Measurements from ENCODE around the gene PLD1.
"Not testable (repeated sequence)": the region's sequence is repeated elsewhere in the genome, so short reads cannot be mapped to it uniquely, and the experiment has no call there.

Gene PLD1

DNA sequence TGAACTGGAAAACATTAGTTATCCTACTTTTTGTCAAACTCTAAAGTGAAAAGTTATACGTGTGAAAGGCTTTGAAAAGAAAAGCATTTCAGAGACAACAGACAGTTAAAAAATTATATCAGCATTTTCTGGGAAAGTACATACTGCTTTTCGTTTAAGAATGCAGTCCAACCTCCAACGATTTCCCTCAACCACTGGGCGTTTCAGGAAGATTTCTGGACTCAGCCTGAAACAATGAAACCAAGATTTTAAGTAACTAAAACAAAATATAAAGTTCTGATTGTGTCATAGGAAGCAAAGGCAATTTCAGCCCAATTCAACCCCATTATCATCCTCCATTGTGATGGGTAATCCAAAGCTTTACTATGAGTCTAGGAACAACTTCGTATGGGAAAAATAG lies 110.7 kb downstream of the PLD1 start:
- no peak for DNase-seq (ENCODE audit: low spot score)

DNA sequence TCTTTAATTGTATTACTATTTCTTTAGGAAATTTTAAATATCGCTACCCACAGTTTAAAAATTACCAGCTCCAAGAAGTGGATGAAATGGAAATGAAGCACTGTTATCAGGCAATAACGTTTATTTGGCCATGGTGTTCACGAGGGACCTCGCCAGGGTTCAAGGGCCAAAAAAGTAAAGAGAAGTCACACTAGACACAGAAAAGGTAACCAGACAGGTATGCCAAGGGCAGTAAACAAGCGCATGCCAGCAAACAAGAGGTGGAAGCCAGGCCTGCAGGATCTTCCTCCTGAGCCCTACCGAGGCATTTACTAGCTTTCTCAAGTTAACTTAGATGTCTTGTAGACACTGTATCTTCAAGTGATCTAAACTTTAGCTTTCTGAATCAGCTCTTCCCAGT lies 113.5 kb downstream of the PLD1 start:
- no peak for DNase-seq (ENCODE audit: low spot score)

DNA sequence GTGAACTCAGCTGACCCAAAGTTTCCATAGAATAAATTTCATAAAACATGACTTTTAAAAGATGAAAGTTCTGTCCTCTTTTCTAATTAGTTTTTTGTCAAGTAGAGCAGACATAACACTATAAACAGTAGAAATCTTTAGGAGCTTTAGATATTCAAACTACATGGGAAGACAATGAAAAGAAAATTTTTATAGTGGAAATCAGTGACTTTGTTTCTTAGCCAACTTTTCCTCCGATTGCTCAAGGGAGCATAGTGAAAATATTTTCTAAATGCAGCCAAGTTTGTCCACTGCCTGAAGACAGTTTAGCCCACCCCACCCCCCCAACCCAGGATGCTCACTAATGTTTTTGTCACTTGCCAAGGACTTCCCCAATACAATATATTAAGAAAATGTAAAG lies 114.9 kb downstream of the PLD1 start:
- DNase-seq (ENCODE audit: low spot score) = no peak

DNA sequence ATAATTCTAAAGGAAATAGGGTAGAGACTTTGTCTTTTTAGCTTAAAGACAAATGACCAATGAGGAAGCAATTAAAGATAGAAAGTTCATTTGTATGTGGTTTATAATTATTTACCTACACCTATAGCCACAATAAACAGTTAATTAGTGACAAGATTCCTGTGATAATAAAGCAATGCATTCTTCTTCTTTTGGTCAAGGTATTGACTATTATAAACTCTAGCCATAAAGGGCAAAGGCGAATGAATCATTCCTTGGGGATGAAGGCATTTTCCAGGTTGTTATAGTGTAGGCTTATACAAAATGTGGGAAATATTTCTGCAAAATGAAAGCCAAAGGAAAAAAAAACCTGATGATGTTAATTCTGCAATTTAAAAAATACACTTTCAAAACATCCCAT lies 115.4 kb downstream of the PLD1 start:
- DNase-seq (ENCODE audit: low spot score) = no peak

DNA sequence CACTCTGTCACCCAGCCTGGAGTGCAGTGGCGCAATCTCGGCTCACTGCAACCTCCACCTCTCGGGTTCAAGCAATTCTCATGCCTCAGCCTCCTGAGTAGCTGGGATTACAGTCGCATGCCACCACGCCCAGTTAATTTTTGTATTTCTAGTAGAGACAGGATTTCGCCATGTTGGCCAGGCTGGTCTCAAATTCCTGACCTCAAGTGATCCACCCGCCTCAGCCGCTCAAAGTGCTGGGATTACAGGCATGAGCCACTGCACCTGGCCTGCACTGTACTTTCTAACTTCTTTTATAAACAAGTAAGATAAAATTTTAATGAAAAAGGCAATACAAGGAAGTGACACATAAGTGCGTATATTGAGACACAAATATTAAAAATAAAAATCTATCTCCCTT lies 117.7 kb downstream of the PLD1 start:
- not testable (repeated sequence) for DNase-seq (ENCODE audit: low spot score)

DNA sequence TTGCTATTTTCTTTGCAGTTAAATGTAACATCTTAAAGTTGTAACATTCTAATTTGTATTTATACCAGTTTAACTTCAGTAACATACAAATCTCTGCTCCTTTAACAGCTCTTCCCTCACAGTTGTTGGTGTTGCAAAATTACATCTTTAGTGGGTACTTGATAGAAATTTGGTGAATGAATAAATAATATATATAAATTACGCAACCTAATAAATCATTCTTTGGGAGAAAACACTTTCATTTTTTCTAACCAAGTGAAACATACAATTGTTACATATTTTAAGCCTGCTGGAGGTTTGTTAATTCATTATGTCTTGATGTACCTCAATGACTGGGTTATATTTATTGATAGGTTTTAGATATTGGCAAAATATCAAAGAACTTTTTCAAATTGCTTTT lies 118.8 kb downstream of the PLD1 start:
- DNase-seq (ENCODE audit: low spot score) = no peak

DNA sequence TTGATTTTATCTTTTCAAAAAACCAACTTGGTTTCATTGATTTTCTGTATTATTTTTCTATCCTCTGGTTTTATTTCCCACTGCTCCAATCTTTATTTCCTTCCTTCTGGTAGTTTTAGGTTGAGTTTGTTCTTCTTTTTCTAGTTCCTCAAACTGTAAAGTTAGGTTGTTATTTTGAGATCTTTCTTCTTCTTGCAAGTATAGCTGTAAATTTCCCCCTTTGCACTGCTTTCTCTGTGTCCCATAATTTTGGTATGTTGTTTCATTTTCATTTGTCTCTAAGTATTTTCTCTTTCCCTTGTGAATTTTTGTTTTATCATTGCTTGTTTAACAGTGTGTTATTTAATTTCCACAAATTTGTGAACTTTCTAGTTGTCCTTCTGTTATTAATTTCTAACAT lies 120.0 kb downstream of the PLD1 start:
- DNase-seq (ENCODE audit: low spot score) = peak; percentile 60

DNA sequence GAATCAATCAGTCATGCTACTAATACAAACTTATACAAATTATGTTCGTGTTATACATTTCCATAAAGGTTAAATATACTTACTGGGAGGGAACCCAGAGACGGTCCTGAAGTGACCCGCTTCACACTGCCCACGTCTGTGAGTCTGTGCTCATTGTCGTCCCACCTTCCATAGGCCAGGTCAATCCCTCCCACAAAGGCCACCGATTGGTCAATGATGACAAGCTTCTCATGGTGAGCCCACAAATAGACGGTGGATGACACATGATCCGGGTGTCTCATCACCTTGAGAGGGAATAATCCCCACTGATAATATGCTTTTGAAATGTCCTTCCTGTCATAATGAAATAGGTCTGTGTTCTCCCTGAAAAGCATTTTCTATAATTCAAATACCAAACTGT lies 121.7 kb downstream of the PLD1 start:
- no peak for DNase-seq (ENCODE audit: low spot score)

DNA sequence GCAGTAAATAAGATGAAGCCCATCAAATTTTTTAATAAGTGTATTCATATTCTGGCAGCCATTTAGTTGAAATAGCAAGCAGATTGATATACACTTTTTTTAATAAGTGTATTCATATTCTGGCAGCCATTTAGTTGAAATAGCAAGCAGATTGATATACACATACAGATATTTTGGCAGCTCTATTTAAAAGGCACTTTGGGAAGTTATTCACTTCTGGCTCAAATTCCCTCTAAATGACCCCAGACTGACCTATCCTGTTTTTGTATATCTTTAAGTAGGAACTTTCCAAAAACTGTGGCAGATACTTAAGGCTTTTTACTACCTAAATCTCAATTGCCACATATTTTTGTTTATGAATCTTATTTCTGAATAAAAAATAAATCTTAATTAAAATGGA lies 122.3 kb downstream of the PLD1 start:
- no peak for DNase-seq (ENCODE audit: low spot score)

DNA sequence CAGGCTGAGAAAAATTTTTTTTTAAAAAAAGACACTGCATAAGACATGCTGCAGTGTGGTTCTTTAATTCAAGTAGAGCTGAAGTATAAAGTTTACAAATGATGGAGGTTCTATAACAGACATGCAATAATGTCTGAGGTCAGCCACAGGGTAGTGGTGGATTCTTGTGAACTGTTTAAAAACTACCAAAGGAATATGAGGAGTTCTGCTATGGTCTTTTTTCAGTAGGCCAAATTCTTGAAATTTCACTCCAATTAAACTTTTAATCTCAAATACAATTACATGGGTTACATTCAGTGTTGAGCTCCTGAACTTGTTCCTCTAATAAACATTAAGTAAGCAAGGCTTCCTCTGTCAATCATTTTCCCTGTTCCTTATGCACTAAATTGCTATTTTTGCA lies 122.7 kb downstream of the PLD1 start:
- no peak for DNase-seq (ENCODE audit: low spot score)

DNA sequence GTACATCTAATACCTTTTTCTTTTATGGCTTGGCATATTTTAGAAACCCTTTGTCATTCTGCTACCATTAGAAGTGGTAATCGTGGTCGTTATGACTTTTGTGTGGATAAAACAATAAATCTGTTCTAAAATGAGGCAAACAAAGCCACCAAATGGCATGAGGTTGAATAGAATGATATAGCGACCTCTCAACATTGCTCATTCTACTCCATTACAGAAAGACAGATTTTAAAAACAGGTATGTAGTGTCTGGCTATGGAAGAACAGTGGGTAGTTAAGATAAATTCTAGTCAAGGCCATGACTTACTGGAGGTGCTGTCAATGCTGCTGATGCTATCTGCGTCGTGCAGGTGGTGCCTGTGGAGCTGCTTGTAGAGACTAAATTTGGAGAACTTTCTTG lies 123.2 kb downstream of the PLD1 start:
- no peak for DNase-seq (ENCODE audit: low spot score)

DNA sequence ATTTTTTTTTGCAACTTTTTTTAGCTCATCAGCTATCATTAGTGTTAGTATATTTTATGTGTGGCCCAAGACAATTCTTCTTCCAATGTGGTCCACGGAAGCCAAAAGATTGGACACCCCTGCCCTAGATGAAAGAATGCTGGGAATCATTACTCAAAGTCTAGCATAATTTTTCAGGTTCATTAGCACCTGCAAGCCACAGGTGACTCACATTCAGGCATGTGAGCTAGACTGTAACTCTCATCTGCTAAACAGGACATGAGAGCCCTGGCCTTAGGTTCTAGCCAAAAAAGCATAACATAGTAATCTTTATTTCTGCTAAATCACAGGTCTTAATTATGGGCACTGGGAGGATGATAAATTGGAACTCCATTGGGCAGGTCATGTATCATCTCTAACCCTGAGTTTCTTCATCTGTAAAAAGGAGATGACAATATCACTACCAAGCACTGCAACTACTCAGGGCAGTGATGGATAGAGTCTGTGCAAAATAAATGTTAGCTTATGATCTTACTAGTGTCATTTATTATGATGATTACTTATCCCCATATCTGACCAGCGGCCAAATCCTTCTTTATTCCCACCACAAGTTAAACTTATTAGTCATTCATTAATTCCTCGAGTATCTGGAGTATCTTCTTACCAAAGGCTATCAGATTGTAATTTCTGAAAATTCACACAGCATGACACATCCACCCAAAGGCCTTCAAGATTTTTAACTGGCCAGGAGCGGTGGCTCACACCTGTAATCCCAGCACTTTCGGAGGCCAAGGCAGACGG lies 125.0 kb downstream of the PLD1 start:
- DNase-seq (ENCODE audit: low spot score) = no peak

DNA sequence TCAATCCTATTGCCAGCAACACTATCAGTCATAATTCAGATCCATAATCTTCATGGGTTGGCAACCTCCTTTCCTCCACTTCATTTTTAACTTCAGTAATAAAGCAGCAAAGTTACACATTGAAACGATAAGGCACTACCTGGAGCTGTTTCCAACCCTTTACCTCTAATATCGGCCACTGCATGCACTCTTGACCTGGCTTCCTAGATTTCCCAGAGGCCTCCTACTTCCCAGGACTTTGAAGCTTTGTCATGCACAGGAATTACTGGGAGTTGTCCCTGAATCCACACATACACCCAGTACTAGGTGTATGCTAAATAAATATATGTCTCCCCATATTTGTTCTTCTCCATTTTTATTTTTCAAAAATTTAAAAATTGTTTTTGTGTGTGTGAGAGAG lies 126.1 kb downstream of the PLD1 start:
- no peak for DNase-seq (ENCODE audit: low spot score)

DNA sequence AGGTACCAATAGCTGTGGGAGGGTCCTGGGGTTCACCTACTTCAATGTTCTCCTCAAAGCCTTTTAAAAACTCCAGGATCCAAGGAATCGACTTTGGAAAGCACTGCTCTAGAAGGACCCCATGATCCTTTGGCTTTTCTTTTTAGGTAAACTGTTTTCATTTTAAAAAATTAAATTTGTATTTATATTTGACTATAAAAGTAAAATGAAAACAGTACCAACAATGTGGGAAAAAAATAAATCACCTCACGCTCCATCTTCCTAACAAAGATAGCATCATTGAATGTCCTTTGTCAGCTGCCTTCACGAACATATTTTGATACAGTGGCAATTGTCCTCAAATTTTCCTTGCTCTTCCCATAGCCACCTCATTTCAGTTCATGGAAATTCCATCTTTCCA lies 127.5 kb downstream of the PLD1 start:
- DNase-seq (ENCODE audit: low spot score) = no peak

DNA sequence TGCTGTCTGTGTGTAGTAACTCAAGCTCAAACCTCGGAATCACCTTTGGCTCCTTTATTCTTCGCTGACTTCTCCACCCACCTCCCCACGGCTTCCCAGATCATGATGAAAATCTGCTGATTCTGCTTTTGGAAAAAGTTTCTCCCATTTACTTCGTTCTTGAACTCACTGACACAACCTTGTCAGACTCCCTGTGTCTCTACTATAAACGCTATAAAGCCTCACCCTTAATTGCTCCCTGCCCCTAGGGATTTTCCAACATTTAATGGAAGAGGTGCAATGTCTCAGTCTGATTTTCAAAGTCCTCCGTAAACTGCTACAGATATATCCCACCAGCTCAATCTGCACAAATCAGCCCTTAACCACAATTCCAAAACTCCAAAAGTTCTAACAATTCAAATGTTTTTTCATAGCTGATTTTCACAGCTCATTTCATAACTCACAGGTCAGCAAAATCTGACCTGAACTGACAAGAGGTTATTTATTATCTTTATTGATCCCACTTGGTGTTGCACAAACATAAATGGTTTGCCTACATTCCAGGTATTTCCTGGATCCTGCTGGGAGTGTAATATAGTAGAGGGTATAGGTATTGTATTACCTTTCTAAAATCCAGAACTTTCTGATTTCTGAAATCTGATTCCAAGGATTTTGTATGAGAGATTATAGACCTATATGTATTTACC lies 129.4 kb downstream of the PLD1 start:
- DNase-seq (ENCODE audit: low spot score) = no peak

DNA sequence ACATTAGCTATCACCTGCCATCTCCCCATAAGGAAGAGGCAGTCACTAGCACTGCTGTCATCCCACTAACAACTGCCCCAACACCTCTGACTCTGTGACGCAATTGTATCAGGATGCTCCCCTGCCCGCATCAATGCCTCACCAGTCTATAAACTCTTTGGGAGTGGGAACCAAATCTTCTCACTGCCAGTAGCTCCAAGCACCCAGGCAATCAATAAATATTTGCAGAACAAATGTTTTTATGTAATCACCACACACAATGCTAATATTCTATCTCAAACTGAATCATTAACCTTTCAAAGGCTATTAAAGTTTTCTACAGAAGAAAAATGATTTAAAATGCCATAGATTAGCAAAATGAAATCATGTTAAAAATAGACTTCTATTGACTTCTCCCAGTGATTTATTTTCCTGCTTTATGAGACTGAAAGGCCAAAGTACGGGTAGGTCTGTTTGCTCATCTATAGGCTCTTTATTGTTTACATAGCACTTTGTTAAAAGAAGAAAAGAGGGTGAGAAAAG lies 131.3 kb downstream of the PLD1 start:
- no peak for DNase-seq (ENCODE audit: low spot score)

DNA sequence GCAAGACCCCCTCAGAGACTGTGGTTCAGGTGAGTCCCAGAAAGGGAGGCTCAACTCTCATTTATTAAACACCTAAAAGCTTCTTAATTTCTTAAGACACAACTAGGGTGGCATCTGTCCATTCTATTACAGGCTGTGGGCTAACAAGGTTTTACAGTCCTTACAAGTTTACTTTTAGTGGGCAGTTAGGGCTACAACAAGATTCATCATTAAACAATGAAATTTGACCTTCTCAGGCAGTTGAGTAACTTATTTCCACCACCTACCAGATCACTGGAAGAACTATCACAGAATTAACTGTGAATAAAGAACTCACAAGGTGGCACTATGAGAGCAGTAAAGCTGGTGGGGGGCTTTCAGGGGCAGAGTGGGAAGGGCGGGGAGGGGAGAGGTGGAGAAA lies 132.6 kb downstream of the PLD1 start:
- no peak for DNase-seq (ENCODE audit: low spot score)

DNA sequence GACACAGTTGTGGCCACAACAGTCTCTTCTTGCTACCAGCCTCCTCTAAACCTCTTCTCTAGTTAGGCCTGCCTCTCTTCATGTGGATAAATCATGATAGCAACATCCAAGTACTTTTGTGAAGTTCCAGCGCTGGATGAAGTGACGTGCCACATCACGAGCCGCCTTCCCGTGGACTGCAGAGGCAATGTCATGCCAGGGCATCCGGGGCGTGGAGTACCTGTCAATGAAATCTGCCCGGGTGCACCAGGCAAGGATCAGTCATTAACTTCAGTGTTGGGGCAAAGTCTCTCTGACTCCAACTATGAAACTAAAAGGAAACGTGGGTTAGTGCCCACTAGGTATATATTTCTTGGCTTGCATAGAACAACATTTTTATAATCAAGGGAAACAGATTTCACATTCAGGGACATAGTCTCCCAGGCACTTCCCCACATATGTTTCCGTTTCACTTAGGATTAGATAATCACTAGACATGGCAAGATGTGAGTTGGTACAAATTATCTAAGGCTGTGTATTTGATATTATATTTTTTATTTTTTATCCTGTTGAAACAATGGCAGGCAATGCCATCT lies 133.6 kb downstream of the PLD1 start:
- DNase-seq (ENCODE audit: low spot score) = no peak

DNA sequence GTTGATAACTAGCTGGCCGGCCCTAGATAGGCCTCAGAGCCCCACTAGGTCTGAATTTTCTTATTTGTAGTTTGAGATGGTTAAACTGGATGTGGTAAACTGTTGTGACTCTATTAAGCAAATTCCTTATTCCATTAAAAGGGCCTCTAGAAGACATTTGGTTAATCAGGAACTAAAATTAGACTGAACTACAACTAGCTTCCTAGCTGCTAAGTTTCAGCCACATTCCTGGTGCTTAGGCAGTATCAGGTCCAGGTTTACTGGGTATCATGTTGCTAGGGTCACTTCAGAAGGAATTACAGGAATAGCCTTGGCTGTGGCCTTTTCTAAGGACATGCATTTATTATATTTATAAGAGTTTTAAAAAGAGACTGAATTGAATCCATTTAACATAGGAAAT lies 136.3 kb downstream of the PLD1 start:
- no peak for DNase-seq (ENCODE audit: low spot score)

DNA sequence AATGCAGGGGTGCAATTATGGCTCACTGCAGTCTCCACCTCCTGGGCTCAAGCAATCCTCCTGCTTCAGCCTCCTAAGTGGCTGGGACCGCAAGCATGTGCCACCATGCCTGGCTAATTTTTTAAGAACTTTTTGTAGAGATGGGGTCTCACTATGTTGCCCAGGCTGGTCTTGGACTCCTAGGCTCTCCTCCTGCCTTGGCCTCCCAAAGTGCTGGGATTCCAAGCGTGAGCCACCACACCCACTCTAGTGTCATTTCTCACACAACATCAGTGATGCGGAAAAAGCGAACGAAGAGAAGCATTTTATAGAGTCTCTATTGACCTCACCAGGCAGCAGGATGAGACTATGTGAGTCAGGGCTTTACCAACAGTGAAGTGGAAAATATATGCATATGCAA lies 137.7 kb downstream of the PLD1 start:
- DNase-seq (ENCODE audit: low spot score) = no peak

DNA sequence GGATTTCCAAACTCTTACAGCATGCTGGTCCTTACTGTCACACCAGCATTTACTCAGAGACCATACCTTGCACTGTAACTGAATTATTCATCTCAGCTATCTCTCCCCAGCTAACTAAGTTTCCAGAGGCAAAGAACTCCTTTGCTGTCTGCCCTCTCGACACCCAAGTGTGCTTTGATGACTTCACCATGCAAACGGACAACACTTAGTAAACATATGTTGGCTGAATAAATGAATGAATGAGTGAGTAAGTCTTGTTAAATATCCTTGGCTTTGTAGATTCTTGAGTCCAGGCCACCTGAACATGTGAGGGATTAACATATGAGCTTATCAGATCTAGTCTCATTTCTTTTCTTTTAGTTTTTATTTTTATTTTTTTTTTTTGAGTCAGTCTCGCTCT lies 138.2 kb downstream of the PLD1 start:
- no peak for DNase-seq (ENCODE audit: low spot score)

DNA sequence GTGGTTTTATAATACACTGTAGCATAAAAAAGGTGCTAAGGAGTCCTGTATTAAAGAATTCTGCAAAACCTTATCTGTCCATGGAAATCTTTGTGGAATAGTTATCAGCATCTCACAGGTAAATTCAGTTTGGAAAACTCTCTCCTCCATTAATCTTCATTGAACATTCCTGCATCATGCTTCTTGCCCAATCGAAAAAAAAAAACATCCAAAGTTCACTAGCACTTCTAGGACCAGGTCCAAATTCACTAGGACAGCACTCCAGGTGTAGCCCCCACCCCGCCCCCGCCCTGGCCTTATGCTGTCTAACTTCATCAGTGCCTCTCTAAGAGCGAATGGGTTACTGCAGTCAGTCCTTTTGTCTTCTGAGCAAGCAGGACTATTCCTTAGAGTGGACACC lies 138.6 kb downstream of the PLD1 start:
- DNase-seq (ENCODE audit: low spot score) = no peak

DNA sequence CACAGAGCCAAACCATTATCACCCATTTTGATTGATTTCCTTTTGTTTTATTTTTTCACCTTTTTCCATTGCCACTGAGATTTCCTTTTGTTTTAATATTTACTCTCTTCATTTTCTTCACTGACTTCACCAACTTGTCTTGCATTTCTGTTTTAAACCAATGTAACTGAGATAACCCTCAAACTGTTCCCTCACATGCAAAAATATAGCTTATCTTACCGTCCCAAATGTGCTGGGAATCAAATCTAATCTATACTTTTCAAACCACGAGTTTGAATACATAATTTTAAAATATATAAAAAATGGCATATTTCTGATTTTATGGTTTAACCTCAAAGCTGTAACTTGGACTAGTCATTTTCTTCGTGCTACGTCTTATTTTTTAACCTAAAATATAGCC lies 143.8 kb downstream of the PLD1 start:
- no peak for DNase-seq (ENCODE audit: low spot score)
